ENCODE results near the gene BAIAP2L2. TPM values are rescaled to one million over a fixed set of nuclear protein-coding genes. Genes with fewer than 3 reads are reported as not detected.

BAIAP2L2 gene
- total RNA-seq, 4 donors from 2014 or later: 0.59 to 1.7 TPM; not detected in 2

GRCh38 chr22:38129021-38129420, 18.5 kb upstream of the BAIAP2L2 start:
- DNase-seq: no peak
- intact Hi-C loops (cut with DNase I; ENCODE audit: low total_unique reads): loop anchor here (10.0 kb wide), 1 partner anchor 96 kb away; no protein-coding TSS in a partner anchor
- TF ChIP-seq POLR2A (IDR thresholded peaks at IDR 0.05): no peak
- TF ChIP-seq, protein P1, sequence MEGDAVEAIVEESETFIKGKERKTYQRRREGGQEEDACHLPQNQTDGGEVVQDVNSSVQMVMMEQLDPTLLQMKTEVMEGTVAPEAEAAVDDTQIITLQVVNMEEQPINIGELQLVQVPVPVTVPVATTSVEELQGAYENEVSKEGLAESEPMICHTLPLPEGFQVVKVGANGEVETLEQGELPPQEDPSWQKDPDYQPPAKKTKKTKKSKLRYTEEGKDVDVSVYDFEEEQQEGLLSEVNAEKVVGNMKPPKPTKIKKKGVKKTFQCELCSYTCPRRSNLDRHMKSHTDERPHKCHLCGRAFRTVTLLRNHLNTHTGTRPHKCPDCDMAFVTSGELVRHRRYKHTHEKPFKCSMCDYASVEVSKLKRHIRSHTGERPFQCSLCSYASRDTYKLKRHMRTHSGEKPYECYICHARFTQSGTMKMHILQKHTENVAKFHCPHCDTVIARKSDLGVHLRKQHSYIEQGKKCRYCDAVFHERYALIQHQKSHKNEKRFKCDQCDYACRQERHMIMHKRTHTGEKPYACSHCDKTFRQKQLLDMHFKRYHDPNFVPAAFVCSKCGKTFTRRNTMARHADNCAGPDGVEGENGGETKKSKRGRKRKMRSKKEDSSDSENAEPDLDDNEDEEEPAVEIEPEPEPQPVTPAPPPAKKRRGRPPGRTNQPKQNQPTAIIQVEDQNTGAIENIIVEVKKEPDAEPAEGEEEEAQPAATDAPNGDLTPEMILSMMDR (IDR thresholded peaks at IDR 0.05): no peak
- H3K36me3 ChIP-seq: no peaks in the 10 kb centered on the region
- H3K9me3 ChIP-seq: no peaks in the 10 kb centered on the region
- no peak overlapping the region for H3K27ac ChIP-seq
- no peak overlapping the region for H3K4me3 ChIP-seq
- H3K27me3 ChIP-seq: no peaks in the 10 kb centered on the region
- H3K4me1 ChIP-seq: no peaks in the 10 kb centered on the region

DNA sequence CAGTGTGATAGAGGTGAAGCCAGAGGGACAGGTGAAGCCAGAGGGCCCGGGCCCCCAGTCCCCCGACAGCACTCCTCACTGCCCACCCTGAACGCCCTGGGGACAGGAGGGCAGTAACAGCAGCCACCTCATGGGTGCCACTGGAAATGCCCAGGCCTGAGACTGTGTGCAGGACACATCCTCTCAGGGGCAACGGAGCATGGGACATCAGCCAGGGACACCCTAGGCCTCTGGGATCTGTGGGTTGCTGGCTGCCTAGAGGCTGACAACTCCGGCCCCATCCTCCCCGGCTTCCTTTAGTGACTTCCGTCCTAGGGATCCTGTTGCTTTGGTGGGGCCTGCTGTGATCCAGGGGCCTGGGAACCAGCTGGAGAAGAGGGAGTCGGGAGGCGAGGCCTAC, 17.4 kb upstream of the BAIAP2L2 start:
- Histone ChIP-seq H3K27me3 (no peaks in the 10 kb centered on the region), H3K9me3 (no peaks in the 10 kb centered on the region), H3K4me1 (no peaks in the 10 kb centered on the region), H3K36me3 (no peaks in the 10 kb centered on the region), H3K27ac (no peak overlapping the region), H3K4me3 (no peak overlapping the region)
- intact Hi-C loops (cut with DNase I; ENCODE audit: low total_unique reads): loop anchor here (10.0 kb wide), 1 partner anchor 97 kb away; no protein-coding TSS in a partner anchor
- TF ChIP-seq POLR2A (IDR thresholded peaks at IDR 0.05): no peak
- TF ChIP-seq, protein P1 (IDR thresholded peaks at IDR 0.05): no peak
- DNase-seq: no peak

DNA sequence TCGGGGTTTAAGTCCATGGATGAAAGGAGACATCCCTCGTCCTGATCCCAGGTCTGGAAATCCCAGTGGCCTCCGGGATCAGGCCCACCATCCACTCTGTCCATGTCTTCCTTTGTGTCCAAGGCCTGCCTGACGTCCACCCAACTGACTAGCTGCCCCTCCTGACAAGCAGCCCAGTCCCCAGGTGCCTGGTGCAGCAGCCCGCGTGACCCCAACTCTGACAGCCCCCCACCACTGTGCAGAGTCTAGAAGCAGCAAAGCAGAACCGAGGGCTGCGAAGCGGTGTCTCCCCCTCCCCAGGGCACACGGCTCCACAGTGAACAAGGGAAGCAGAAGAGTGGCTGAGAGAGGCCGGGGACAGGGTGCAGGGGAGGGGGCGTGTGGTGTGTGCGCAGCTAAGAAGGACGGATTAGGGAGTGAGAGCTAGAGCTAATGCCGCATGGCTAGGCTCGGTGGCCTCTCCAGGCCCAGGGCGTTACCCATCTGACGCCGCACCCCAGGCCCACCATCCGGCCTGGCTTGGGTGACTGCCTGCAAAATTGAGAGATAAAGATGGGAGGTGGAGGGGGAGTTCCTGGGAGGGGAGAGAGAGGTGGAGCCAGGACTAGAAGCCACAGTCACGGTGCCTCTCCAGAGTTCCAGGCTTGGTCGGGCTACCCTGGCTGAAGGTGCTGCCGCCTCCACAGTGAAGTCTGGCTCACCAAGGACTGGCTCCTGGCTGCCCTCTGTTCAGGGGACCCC, 16.6 kb upstream of the BAIAP2L2 start:
- DNase-seq: no peak
- intact Hi-C loops (cut with DNase I; ENCODE audit: low total_unique reads): loop anchor here (10.0 kb wide), 1 partner anchor 98 kb away; no protein-coding TSS in a partner anchor
- TF ChIP-seq, protein P1 (IDR thresholded peaks at IDR 0.05): no peak
- no peaks in the 10 kb centered on the region for H3K4me1 ChIP-seq
- no peaks in the 10 kb centered on the region for H3K9me3 ChIP-seq
- no peaks in the 10 kb centered on the region for H3K27me3 ChIP-seq
- H3K36me3 ChIP-seq: no peaks in the 10 kb centered on the region
- no peak overlapping the region for H3K4me3 ChIP-seq
- H3K27ac ChIP-seq: no peak overlapping the region

DNA sequence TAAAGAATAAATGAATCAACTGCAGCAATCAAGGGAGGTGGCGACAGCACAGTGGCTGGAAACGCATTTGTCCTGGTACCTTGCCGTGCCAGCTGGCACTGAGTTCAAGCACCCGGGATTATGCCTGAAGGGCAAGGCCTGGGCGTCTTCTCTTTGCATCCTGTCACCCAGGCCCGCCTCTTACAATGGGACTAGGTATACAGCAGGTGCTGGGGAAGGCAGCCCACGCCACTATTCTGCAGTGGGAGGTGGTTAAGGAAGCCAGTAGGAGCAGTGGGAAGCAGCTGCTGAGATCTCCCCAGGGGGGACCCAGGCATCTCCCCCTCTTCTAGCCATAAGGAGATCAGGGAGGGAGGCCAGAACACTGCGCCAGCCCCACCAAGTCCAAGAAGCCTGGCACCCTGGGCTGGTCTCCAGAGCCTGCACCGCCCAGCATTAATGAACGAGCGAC, 15.3 kb upstream of the BAIAP2L2 start:
- no peak for DNase-seq
- Histone ChIP-seq H3K9me3 (no peaks in the 10 kb centered on the region), H3K27ac (no peak overlapping the region), H3K4me3 (no peak overlapping the region), H3K27me3 (no peaks in the 10 kb centered on the region), H3K36me3 (no peaks in the 10 kb centered on the region), H3K4me1 (no peaks in the 10 kb centered on the region)
- TF ChIP-seq POLR2A (IDR thresholded peaks at IDR 0.05): no peak
- TF ChIP-seq, protein P1 (IDR thresholded peaks at IDR 0.05): no peak
- intact Hi-C loops (cut with DNase I; ENCODE audit: low total_unique reads): loop anchor here (10.0 kb wide), 1 partner anchor 99 kb away; no protein-coding TSS in a partner anchor

- TF ChIP-seq, protein P1 (IDR thresholded peaks at IDR 0.05): no peak
- TF ChIP-seq POLR2A (IDR thresholded peaks at IDR 0.05): no peak
- DNase-seq: no peak
- H3K9me3 ChIP-seq: no peaks in the 10 kb centered on the region
- no peaks in the 10 kb centered on the region for H3K36me3 ChIP-seq
- H3K27me3 ChIP-seq: no peaks in the 10 kb centered on the region
- intact Hi-C loops (cut with DNase I; ENCODE audit: low total_unique reads): loop anchor here (10.0 kb wide), 1 partner anchor 100 kb away; no protein-coding TSS in a partner anchor
- H3K4me1 ChIP-seq: no peaks in the 10 kb centered on the region
- H3K4me3 ChIP-seq: no peak overlapping the region
- no peak overlapping the region for H3K27ac ChIP-seq
Measured at GRCh38 chr22:38125038-38125610, 14.6 kb upstream of the BAIAP2L2 start.

Measured in uterus (tissue), 4 donors.